ENCODE data around the gene BTBD8. TPM values are rescaled to one million over a fixed set of nuclear protein-coding genes. Genes with fewer than 3 reads are reported as not detected.

The BTBD8 gene
- total RNA-seq (2022), result 1.8 and 2.2 TPM in 2 replicates
- Bru-seq, nascent RNA, result percentile 45 among the genes with signal in this experiment
- percentile 39 among the genes with signal in this experiment for BruChase-seq, experiment 1, labeled RNA remaining after a 6-hour chase
- BruChase-seq, experiment 2, labeled RNA remaining after a 2-hour chase, result percentile 43 among the genes with signal in this experiment
- long read RNA-seq, partial matches to known transcripts, result 1 of 2 reads
- long read RNA-seq, other reads (novel, unspliced or antisense), result 1 of 2 reads

- no peak for TF ChIP-seq CTCF (IDR thresholded peaks at IDR 0.05; ENCODE audit: unreplicated experiment)
- no peaks in the 10 kb centered on the region for H3K4me1 Mint-ChIP-seq (ENCODE audit: insufficient read depth, unreplicated experiment)
- intact Hi-C loops (cut with micrococcal nuclease), result no loop called here
- ChIA-PET POLR2A (interaction anchor here (0.7 to 1.4 kb wide), 12 partner anchors 10 to 705 kb away, joined by 3 to 7 read pairs (median 4); partner anchors contain the start of gene EVI5), CTCF (interaction anchor here (0.7 to 1.0 kb wide), 6 partner anchors 11 to 448 kb away, joined by 3 to 7 read pairs (median 4); no protein-coding TSS in a partner anchor)
- H3K27me3 Mint-ChIP-seq (ENCODE audit: insufficient read depth, unreplicated experiment), result no peaks in the 10 kb centered on the region
- peaks cover 4% of the 10 kb centered on the region for H3K36me3 Mint-ChIP-seq (ENCODE audit: insufficient read depth, unreplicated experiment)
- H3K27ac Mint-ChIP-seq (ENCODE audit: low read depth, unreplicated experiment), result peak within 1 kb of the TSS; percentile 92
- H3K9me3 Mint-ChIP-seq (ENCODE audit: unreplicated experiment), result no peaks in the 10 kb centered on the region
- peak; percentile 72 for DNase-seq (ENCODE audit: unreplicated experiment)
- BruUV-seq (replicated peaks), result TSS peak; percentile 59
- peak within 1 kb of the TSS; percentile 98 for H3K4me3 Mint-ChIP-seq (ENCODE audit: unreplicated experiment)
Observed at GRCh38 chr1:92080128-92080985, at the start of gene BTBD8. BTBD8 (plus strand) TSS chr1:92080345; CDS start chr1:92080572, 227 bp downstream.

DNA sequence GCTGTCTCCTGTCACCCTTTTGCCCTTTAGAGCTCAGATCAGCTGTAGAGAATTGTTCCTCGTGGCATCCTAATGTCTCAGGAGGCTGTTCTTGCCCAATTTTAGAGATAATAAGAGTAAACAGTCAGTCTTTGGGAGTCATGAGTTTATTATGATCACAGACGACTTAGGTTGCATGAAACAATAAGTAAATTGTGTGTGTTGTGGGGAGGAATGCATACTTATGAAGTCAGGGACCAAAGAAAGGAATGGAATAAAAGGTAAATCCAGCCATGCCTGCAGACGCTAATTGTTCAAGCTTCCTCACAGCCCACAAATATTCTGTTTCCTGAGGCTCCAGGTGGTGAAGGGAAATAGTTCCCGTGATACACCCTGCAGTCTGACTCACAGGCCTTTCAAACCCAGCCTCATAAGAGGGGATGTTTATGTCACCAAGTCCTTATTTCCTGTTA, 49.5 kb upstream of the BTBD8 start:
- no peak for TF ChIP-seq CTCF (IDR thresholded peaks at IDR 0.05; ENCODE audit: unreplicated experiment)
- intact Hi-C loops (cut with micrococcal nuclease), result no loop called here
- H3K9me3 Mint-ChIP-seq (ENCODE audit: unreplicated experiment), result no peaks in the 10 kb centered on the region
- DNase-seq (ENCODE audit: unreplicated experiment), result peak; percentile 63
- H3K4me3 Mint-ChIP-seq (ENCODE audit: unreplicated experiment), result peak overlapping the region; percentile 68
- H3K36me3 Mint-ChIP-seq (ENCODE audit: insufficient read depth, unreplicated experiment), result no peaks in the 10 kb centered on the region
- no peaks in the 10 kb centered on the region for H3K27me3 Mint-ChIP-seq (ENCODE audit: insufficient read depth, unreplicated experiment)
- CTCF ChIA-PET, result interaction anchor here (0.6 to 1.4 kb wide), 4 partner anchors 34 to 188 kb away, joined by 3 to 5 read pairs (median 4); no protein-coding TSS in a partner anchor
- H3K27ac Mint-ChIP-seq (ENCODE audit: low read depth, unreplicated experiment), result peak overlapping the region; percentile 21
- POLR2A ChIA-PET, result interaction anchor here (0.6 to 1.3 kb wide), 7 partner anchors 11 to 1051 kb away, joined by 3 to 5 read pairs (median 4); no protein-coding TSS in a partner anchor
- BruUV-seq (replicated peaks), result TSS peak; percentile 21
- H3K4me1 Mint-ChIP-seq (ENCODE audit: insufficient read depth, unreplicated experiment), result peaks cover 5% of the 10 kb centered on the region

DNA sequence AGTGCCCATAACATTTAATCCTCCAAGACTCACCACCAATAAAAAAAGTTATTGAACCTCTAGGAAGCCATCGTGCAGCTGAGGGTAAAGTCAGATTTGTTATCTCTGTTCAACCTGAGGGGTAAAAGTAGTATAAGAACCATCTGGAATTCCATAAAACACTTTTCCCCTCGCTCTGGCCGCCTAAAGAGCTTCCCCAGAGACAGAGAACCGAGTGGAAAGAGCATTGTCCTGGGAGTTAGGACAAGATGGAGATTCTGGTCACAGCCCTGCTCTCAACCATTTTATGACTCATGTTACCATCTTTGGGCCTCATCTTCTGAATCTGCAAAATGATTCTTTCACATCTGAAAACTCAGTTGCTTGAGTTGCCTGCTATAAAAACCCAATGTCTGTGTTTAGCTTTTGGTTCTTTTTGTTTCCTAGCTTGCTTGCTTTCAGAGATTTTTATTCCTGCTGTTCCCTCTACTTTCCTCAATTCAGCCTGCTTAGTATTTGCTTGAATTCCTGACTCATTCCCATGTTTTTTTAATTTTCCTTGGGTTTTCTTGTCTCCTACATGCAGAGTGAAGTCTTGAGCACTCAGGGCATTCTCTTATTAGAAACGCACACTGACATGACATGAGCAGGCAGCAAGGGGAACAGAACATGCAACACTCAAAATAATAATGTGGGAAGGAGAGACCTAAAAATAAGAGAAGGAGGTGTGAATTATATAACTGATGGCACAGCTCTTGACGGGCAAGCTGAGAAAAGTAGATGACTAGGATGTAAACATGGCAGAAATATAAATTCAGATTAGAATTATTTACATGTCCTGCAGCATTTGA, 48.6 kb upstream of the BTBD8 start:
- ChIA-PET POLR2A (interaction anchor here (0.6 to 1.3 kb wide), 6 partner anchors 11 to 1050 kb away, joined by 3 to 5 read pairs (median 4); no protein-coding TSS in a partner anchor), CTCF (interaction anchor here (0.5 to 1.4 kb wide), 4 partner anchors 32 to 189 kb away, joined by 3 to 5 read pairs (median 4); no protein-coding TSS in a partner anchor)
- Mint-ChIP-seq H3K27me3 (ENCODE audit: insufficient read depth, unreplicated experiment) (no peaks in the 10 kb centered on the region), H3K9me3 (ENCODE audit: unreplicated experiment) (no peaks in the 10 kb centered on the region), H3K36me3 (ENCODE audit: insufficient read depth, unreplicated experiment) (no peaks in the 10 kb centered on the region), H3K4me1 (ENCODE audit: insufficient read depth, unreplicated experiment) (peaks cover 5% of the 10 kb centered on the region), H3K4me3 (ENCODE audit: unreplicated experiment) (no peak overlapping the region), H3K27ac (ENCODE audit: low read depth, unreplicated experiment) (no peak overlapping the region)
- intact Hi-C loops (cut with micrococcal nuclease), result no loop called here
- no peak for TF ChIP-seq CTCF (IDR thresholded peaks at IDR 0.05; ENCODE audit: unreplicated experiment)
- DNase-seq (ENCODE audit: unreplicated experiment), result peak; percentile 7
- no TSS peak for BruUV-seq (replicated peaks)

Data from MCF 10A (cell line).